GM21825 (cell line): Measurements from ENCODE around the gene PLEKHG3.
"Not testable (repeated sequence)": the region's sequence is repeated elsewhere in the genome, so short reads cannot be mapped to it uniquely, and the experiment has no call there.

Experiments
- ATAC-seq: cut with Tn5 transposase; IDR thresholded peaks from one replicate; pipeline ENCODE4 v1.9.1; 2021; ENCODE audit warnings: mild to moderate bottlenecking, moderate library complexity; ENCODE audit not compliant: unreplicated experiment

The PLEKHG3 gene

GRCh38 chr14:64704143-64704742 lies at the start of gene PLEKHG3:
Gene PLEKHG3 (plus strand): TSS chr14:64704424. CDS start chr14:64727632, 23,208 bp downstream.
- no peak for ATAC-seq

GRCh38 chr14:64654901-64655300 lies 49.3 kb upstream of the PLEKHG3 start:
- no peak for ATAC-seq

- ATAC-seq: no peak
These were observed 47.2 kb upstream of the PLEKHG3 start for GRCh38 chr14:64656986-64657385.

- ATAC-seq: no peak
These were observed 46.0 kb upstream of the PLEKHG3 start for GRCh38 chr14:64658201-64658600.

- not testable (repeated sequence) for ATAC-seq
These were observed 45.4 kb upstream of the PLEKHG3 start for GRCh38 chr14:64658700-64659264.

- ATAC-seq: no peak
These were observed 44.9 kb upstream of the PLEKHG3 start for GRCh38 chr14:64659366-64659765.

GRCh38 chr14:64663174-64663573 lies 41.0 kb upstream of the PLEKHG3 start:
- ATAC-seq: no peak

GRCh38 chr14:64671591-64671990 lies 32.6 kb upstream of the PLEKHG3 start:
- ATAC-seq: no peak

- no peak for ATAC-seq
These were observed 30.9 kb upstream of the PLEKHG3 start for GRCh38 chr14:64673316-64673715.

- ATAC-seq: no peak
These were observed 30.5 kb upstream of the PLEKHG3 start for GRCh38 chr14:64673748-64674147.

- ATAC-seq: no peak
These were observed 29.4 kb upstream of the PLEKHG3 start for GRCh38 chr14:64674829-64675228.

- ATAC-seq: no peak
These were observed 28.9 kb upstream of the PLEKHG3 start for GRCh38 chr14:64675312-64675711.

- ATAC-seq: no peak
These were observed 27.7 kb upstream of the PLEKHG3 start for GRCh38 chr14:64676410-64677008.

- ATAC-seq: no peak
These were observed 24.1 kb upstream of the PLEKHG3 start for GRCh38 chr14:64680013-64680713.

GRCh38 chr14:64680714-64681065 lies 23.5 kb upstream of the PLEKHG3 start:
- no peak for ATAC-seq

- ATAC-seq: no peak
These were observed 22.2 kb upstream of the PLEKHG3 start for GRCh38 chr14:64681796-64682710.

GRCh38 chr14:64682843-64683242 lies 21.4 kb upstream of the PLEKHG3 start:
- ATAC-seq: no peak

GRCh38 chr14:64683264-64683663 lies 21.0 kb upstream of the PLEKHG3 start:
- no peak for ATAC-seq

GRCh38 chr14:64684091-64684490 lies 20.1 kb upstream of the PLEKHG3 start:
- ATAC-seq: no peak

GRCh38 chr14:64685371-64686281 lies 18.6 kb upstream of the PLEKHG3 start:
- ATAC-seq: no peak
